Left lung (tissue), 10 donors: ENCODE results near the gene HPX. TPM values are rescaled to one million over a fixed set of nuclear protein-coding genes. Genes with fewer than 3 reads are reported as not detected.

Experiments used
- ATAC-seq: fragments of 200-7000 bp; cut with Tn5 transposase; one replicate; pipeline ENCODE4 v1.9.1; 2020; ENCODE audit warnings: moderate library complexity
- DNase-seq, 4 donors: peaks; one replicate each; pipeline ENCODE4 v3.0.0-alpha.2; 2013 to 2020
- H3K27ac ChIP-seq, 2 donors: fragments of 200-600 bp; sonication (generic) in 1 of 2; one replicate each; pipeline versions ENCODE4 v1.5.0 to v1.8.0; 2020 to 2021
- H3K27me3 ChIP-seq, 2 donors: fragments of 200-600 bp; sonication (generic) in 1 of 2; one replicate each; pipeline versions ENCODE4 v1.5.0 to v1.8.0; 2020 to 2021
- H3K36me3 ChIP-seq, 2 donors: fragments of 200-600 bp; sonication (generic) in 1 of 2; one replicate each; pipeline versions ENCODE4 v1.5.0 to v1.8.0; 2020 to 2021
- H3K4me1 ChIP-seq, 2 donors: fragments of 200-600 bp; one replicate each; pipeline ENCODE4 v1.8.0; 2021
- H3K4me3 ChIP-seq, 2 donors: fragments of 200-600 bp; sonication (generic) in 1 of 2; one replicate each; pipeline versions ENCODE4 v1.5.0 to v1.8.0; 2020 to 2021; ENCODE audit warnings: mild to moderate bottlenecking in 1 of 2
- H3K9me3 ChIP-seq, 2 donors: fragments of 200-600 bp; sonication (generic) in 1 of 2; one replicate each; pipeline versions ENCODE4 v1.5.0 to v1.8.0; 2020 to 2021
- intact Hi-C, 2 donors: fragments of 100-400 bp; cut with DNase I; formaldehyde crosslinking; loops; one replicate each; pipeline versions ENCODE4 v1.11.2 to v1.14.2; 2022
- polyA plus RNA-seq, 6 donors: library from polyadenylated mRNA; unstranded; fragments of 120-200 nt; gene quantifications; one replicate each; pipeline ENCODE4 v1.2.1, GENCODE V29; 2013; ENCODE audit not compliant: insufficient read length in 6 of 6
- total RNA-seq, 2 donors: library from RNA; stranded (reverse); fragmentation: NEBNext Ultra II Directional; extraction: Animal tissue kit (Norgen Biotek cat#: 25700); gene quantifications; one replicate each; pipeline ENCODE4 v1.2.1, GENCODE V29; 2021
- TF ChIP-seq, protein P1 (sequence below), 2 donors: fragments of 200-600 bp; sonication (generic) in 1 of 2; IDR thresholded peaks; one replicate each; pipeline versions ENCODE4 v1.5.0 to v1.8.0; 2021; ENCODE audit warnings: antibody characterized with exemption in 2 of 2
- donor health status: DM: no; HTN: yes; CAD: no.
- donor health status: DM: no; HTN: no; CAD: no.

Gene HPX
- total and polyA plus RNA-seq, 8 donors, result 0.86 to 11.4 (median 6.2) TPM

GRCh38 chr11:6418557-6419008 lies 22.2 kb downstream of the HPX start:
- H3K36me3 ChIP-seq, result no peaks in the 10 kb centered on the region
- H3K4me1 ChIP-seq, result peaks cover 6 to 25% of the 10 kb centered on the region in 2 donors
- TF ChIP-seq, protein P1, sequence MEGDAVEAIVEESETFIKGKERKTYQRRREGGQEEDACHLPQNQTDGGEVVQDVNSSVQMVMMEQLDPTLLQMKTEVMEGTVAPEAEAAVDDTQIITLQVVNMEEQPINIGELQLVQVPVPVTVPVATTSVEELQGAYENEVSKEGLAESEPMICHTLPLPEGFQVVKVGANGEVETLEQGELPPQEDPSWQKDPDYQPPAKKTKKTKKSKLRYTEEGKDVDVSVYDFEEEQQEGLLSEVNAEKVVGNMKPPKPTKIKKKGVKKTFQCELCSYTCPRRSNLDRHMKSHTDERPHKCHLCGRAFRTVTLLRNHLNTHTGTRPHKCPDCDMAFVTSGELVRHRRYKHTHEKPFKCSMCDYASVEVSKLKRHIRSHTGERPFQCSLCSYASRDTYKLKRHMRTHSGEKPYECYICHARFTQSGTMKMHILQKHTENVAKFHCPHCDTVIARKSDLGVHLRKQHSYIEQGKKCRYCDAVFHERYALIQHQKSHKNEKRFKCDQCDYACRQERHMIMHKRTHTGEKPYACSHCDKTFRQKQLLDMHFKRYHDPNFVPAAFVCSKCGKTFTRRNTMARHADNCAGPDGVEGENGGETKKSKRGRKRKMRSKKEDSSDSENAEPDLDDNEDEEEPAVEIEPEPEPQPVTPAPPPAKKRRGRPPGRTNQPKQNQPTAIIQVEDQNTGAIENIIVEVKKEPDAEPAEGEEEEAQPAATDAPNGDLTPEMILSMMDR (IDR thresholded peaks at IDR 0.05), result no peak
- peak overlapping the region; percentile 85 to 92 for H3K4me3 ChIP-seq
- H3K27ac ChIP-seq, result peak overlapping the region; percentile 87 to 89
- peaks cover 0 to 36% of the 10 kb centered on the region in 2 donors for H3K27me3 ChIP-seq
- intact Hi-C loops, result no loop called here
- no peak for ATAC-seq
- DNase-seq, result peak in 1 of 4 donors; percentile 28
- H3K9me3 ChIP-seq, result no peaks in the 10 kb centered on the region

DNA sequence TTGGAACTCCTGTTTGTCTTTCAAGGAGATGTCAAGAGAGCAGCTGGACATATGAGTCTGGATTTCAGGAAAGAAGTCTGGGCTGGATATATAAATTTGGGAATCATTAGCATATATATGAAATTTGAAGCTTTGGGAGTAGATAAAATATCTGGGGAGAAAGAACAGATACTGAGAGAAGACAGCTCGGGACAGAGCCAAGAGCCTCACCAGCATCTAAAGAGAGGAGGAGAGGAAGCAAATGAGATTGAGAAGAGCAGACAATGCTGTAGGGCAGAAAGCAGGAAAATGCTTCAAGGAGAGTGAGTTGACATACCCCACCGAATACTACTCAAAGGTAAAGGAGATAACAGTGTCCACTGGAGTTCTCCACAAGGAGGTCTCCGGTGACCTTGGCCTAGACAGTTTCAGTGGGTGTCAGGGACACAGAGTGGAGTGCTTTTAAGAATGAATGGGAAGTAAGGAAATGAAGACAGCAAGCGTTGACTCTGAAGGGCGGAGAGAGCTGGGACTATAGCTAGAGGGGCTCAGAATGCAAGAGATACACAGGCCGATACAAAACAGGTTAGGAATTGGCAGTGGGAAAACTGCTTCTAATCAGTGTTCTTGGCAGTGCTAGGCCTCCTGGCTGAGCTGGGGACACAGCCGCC lies 22.8 kb downstream of the HPX start:
- DNase-seq (no peak), ATAC-seq (peak; percentile 63)
- TF ChIP-seq, protein P1 (IDR thresholded peaks at IDR 0.05), result no peak
- Histone ChIP-seq H3K4me3 (peak overlapping the region; percentile 85 to 92), H3K27me3 (peaks cover 0 to 34% of the 10 kb centered on the region in 2 donors), H3K27ac (peak overlapping the region; percentile 87 to 89), H3K9me3 (no peaks in the 10 kb centered on the region), H3K4me1 (peaks cover 6 to 25% of the 10 kb centered on the region in 2 donors), H3K36me3 (no peaks in the 10 kb centered on the region)
- intact Hi-C loops, result no loop called here

GRCh38 chr11:6415797-6416196 lies 25.0 kb downstream of the HPX start:
- H3K4me1 ChIP-seq, result peaks cover 6 to 25% of the 10 kb centered on the region in 2 donors
- no peak overlapping the region for H3K4me3 ChIP-seq
- H3K9me3 ChIP-seq, result no peaks in the 10 kb centered on the region
- H3K27ac ChIP-seq, result no peak overlapping the region
- intact Hi-C loops, result no loop called here
- H3K36me3 ChIP-seq, result peaks cover 0 to 6% of the 10 kb centered on the region in 2 donors
- TF ChIP-seq, protein P1 (IDR thresholded peaks at IDR 0.05), result no peak
- DNase-seq, result no peak
- no peak for ATAC-seq
- H3K27me3 ChIP-seq, result peaks cover 0 to 28% of the 10 kb centered on the region in 2 donors

DNA sequence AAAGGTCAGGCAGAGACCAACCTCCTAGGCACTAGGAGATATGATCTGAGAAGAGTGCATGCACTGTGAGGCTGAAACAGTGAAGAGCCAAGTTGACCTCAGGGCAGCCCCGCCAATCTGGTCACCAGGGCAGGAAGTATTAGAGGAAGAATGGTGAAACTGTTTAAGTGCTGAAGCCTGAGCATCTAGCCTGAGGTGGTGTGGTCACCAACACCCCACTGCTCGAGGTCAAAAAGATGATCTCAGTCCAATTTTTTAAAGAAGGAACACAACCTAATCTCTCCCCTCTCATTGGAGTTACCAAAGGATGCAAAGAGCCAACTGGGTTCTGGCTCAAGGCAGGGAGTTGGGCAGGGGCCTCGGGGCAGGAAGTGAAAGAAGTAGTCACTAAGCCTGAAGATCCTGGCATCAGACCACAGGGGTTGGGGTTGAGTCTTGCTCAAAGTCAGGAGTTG lies 25.9 kb downstream of the HPX start:
- intact Hi-C loops, result no loop called here
- Histone ChIP-seq H3K27me3 (peaks cover 0 to 24% of the 10 kb centered on the region in 2 donors), H3K27ac (no peak overlapping the region), H3K4me3 (no peak overlapping the region), H3K9me3 (no peaks in the 10 kb centered on the region), H3K4me1 (peaks cover 6 to 24% of the 10 kb centered on the region in 2 donors), H3K36me3 (peaks cover 0 to 15% of the 10 kb centered on the region in 2 donors)
- TF ChIP-seq, protein P1 (IDR thresholded peaks at IDR 0.05), result no peak
- DNase-seq (no peak), ATAC-seq (no peak)

DNA sequence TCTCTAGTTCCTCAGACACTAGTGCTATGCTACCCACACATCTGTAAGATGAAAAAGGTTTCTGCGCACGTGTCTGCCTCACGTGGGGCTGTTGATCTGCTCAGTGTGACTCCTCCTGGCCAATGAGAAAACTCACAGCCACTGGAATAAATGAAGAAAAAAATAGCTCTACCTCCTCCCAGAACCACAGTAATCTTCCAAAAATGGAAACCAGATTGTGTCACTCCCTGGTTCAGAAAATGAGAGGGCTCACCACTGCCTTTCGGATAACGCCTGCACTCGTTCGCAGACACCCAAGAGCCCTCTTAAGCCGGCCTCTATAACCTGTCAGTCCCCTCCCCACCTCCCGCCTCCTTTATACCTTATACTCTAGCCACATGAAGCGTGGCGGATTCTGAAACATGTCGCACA lies 27.0 kb downstream of the HPX start:
- H3K36me3 ChIP-seq, result peaks cover 0 to 16% of the 10 kb centered on the region in 2 donors
- intact Hi-C loops, result no loop called here
- H3K4me1 ChIP-seq, result peaks cover 6 to 17% of the 10 kb centered on the region in 2 donors
- H3K27me3 ChIP-seq, result peaks cover 0 to 13% of the 10 kb centered on the region in 2 donors
- no peak overlapping the region for H3K27ac ChIP-seq
- ATAC-seq (no peak), DNase-seq (no peak)
- no peak overlapping the region for H3K4me3 ChIP-seq
- TF ChIP-seq, protein P1 (IDR thresholded peaks at IDR 0.05), result no peak
- no peaks in the 10 kb centered on the region for H3K9me3 ChIP-seq
